ENCODE data around the gene MMD2.

GRCh38 chr7:4894482-4894881 lies 64.5 kb downstream of the MMD2 start:
- TF ChIP-seq REST (IDR thresholded peaks at IDR 0.05; ENCODE audit: insufficient read depth in 1 of 2, low read depth in 2 of 2, low read length in 2 of 2) (no peak), TAF1 (IDR thresholded peaks at IDR 0.05; ENCODE audit: borderline replicate concordance, insufficient read depth, low read length) (no peak)
